ENCODE measurements around the gene SPTLC2. TPM values are rescaled to one million over a fixed set of nuclear protein-coding genes. Genes with fewer than 3 reads are reported as not detected.

The SPTLC2 gene
- total RNA-seq, 2 donors from 2014 or later: 4.9 to 11.7 TPM

GRCh38 chr14:77570706-77571268 lies 45.6 kb downstream of the SPTLC2 start:
- ATAC-seq: no peak
- Histone ChIP-seq H3K9me3 (no peaks in the 10 kb centered on the region), H3K36me3 (replicated peaks in 1 of 2; ENCODE audit: insufficient read depth in 1 of 2, low read depth in 2 of 2) (peaks cover 0 to 1% of the 10 kb centered on the region in 2 donors), H3K4me1 (no peaks in the 10 kb centered on the region), H3K27ac (no peak overlapping the region), H3K27me3 (no peaks in the 10 kb centered on the region), H3K4me3 (no peak overlapping the region)
- intact Hi-C loops (cut with DNase I): no loop called here
- 74 to 77% methylated on average over 6 of the region's 6 CpGs for WGBS, 2 donors
- no peak for TF ChIP-seq POLR2A (IDR thresholded peaks at IDR 0.05)
- TF ChIP-seq, protein P1, sequence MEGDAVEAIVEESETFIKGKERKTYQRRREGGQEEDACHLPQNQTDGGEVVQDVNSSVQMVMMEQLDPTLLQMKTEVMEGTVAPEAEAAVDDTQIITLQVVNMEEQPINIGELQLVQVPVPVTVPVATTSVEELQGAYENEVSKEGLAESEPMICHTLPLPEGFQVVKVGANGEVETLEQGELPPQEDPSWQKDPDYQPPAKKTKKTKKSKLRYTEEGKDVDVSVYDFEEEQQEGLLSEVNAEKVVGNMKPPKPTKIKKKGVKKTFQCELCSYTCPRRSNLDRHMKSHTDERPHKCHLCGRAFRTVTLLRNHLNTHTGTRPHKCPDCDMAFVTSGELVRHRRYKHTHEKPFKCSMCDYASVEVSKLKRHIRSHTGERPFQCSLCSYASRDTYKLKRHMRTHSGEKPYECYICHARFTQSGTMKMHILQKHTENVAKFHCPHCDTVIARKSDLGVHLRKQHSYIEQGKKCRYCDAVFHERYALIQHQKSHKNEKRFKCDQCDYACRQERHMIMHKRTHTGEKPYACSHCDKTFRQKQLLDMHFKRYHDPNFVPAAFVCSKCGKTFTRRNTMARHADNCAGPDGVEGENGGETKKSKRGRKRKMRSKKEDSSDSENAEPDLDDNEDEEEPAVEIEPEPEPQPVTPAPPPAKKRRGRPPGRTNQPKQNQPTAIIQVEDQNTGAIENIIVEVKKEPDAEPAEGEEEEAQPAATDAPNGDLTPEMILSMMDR (IDR thresholded peaks at IDR 0.05): no peak
- DNase-seq: no peak

DNA sequence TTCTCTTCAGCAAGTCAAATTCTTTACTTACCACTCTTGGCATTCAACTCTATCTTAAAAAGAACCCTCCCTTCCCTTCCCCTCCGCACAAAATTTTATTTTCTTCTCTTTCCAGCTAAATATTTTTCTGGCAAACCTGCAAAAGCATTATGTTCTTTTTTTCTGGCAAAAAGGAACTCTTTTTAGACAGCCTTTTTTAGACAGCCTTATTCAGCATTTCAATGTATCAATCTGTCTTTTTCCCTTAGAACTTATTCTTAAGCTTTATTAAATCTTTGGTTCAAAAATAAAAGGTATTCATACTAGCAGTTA lies 50.5 kb downstream of the SPTLC2 start:
- Histone ChIP-seq H3K4me3 (no peak overlapping the region), H3K4me1 (no peaks in the 10 kb centered on the region), H3K27ac (peak overlapping the region in 1 of 4 donors; percentile 21), H3K36me3 (replicated peaks in 1 of 2; ENCODE audit: insufficient read depth in 1 of 2, low read depth in 2 of 2) (peaks cover 0 to 1% of the 10 kb centered on the region in 2 donors), H3K9me3 (no peaks in the 10 kb centered on the region), H3K27me3 (no peaks in the 10 kb centered on the region)
- intact Hi-C loops (cut with DNase I): no loop called here
- DNase-seq (no peak), ATAC-seq (no peak)
- TF ChIP-seq POLR2A (IDR thresholded peaks at IDR 0.05): no peak
- TF ChIP-seq, protein P1 (IDR thresholded peaks at IDR 0.05): no peak
- WGBS, 2 donors: 79 to 93% methylated on average over 1 of the region's 1 CpG

- peaks cover 0 to 1% of the 10 kb centered on the region in 2 donors for H3K36me3 ChIP-seq (replicated peaks in 1 of 2; ENCODE audit: insufficient read depth in 1 of 2, low read depth in 2 of 2)
- H3K9me3 ChIP-seq: no peaks in the 10 kb centered on the region
- DNase-seq: no peak
- intact Hi-C loops (cut with DNase I): no loop called here
- H3K27me3 ChIP-seq: no peaks in the 10 kb centered on the region
- no peaks in the 10 kb centered on the region for H3K4me1 ChIP-seq
- 70 to 80% methylated on average over 8 of the region's 8 CpGs for WGBS, 2 donors
- ATAC-seq: no peak
- H3K4me3 ChIP-seq: no peak overlapping the region
- H3K27ac ChIP-seq: peak overlapping the region in 1 of 4 donors; percentile 47
- TF ChIP-seq, protein P1 (IDR thresholded peaks at IDR 0.05): no peak
- TF ChIP-seq POLR2A (IDR thresholded peaks at IDR 0.05): no peak
Measured at GRCh38 chr14:77565289-77565993, 51.0 kb downstream of the SPTLC2 start.

GRCh38 chr14:77562681-77563080 lies 53.8 kb downstream of the SPTLC2 start:
- 74 to 75% methylated on average over 4 of the region's 4 CpGs for WGBS, 2 donors
- H3K36me3 ChIP-seq (replicated peaks in 1 of 2; ENCODE audit: insufficient read depth in 1 of 2, low read depth in 2 of 2): no peaks in the 10 kb centered on the region

More at GRCh38 chr14:77562681-77563080, 53.8 kb downstream of the SPTLC2 start:
- H3K27me3 ChIP-seq: no peaks in the 10 kb centered on the region
- no peak for TF ChIP-seq POLR2A (IDR thresholded peaks at IDR 0.05)
- TF ChIP-seq, protein P1 (IDR thresholded peaks at IDR 0.05): no peak
- ATAC-seq: no peak
- H3K9me3 ChIP-seq: no peaks in the 10 kb centered on the region
- H3K4me1 ChIP-seq: no peaks in the 10 kb centered on the region
- no peak for DNase-seq
- no peak overlapping the region for H3K27ac ChIP-seq
- intact Hi-C loops (cut with DNase I): no loop called here
- no peak overlapping the region for H3K4me3 ChIP-seq

All from body of pancreas (tissue), 4 donors.